Measurements from ENCODE around the gene SLC30A9.

GRCh38 chr4:41964401-41964800, 25.9 kb upstream of the SLC30A9 start:
- TF ChIP-seq EZH2 (IDR thresholded peaks at IDR 0.05; ENCODE audit: borderline replicate concordance, low read depth, low read length, poor library complexity, severe bottlenecking) (no peak), CTCF (conservative IDR thresholded peaks at IDR 0.05; ENCODE audit: low read depth, low read length) (no peak)
